Omental fat pad (tissue), 4 donors: ENCODE data around the gene NFATC2IP. TPM values are rescaled to one million over a fixed set of nuclear protein-coding genes. Genes with fewer than 3 reads are reported as not detected.
"Not testable (repeated sequence)": the region's sequence is repeated elsewhere in the genome, so short reads cannot be mapped to it uniquely, and the experiment has no call there.

Source experiments
- ATAC-seq: fragments of 150-250 bp; one replicate; pipeline ENCODE4 v1.9.1; 2016; ENCODE audit warnings: mild to moderate bottlenecking, moderate library complexity; ENCODE audit not compliant: low FRiP score
- DNase-seq: peaks from one replicate; pipeline ENCODE4 v3.0.0-alpha.2; 2019; ENCODE audit warnings: low spot score
- total RNA-seq, 4 donors: library from RNA; depleted of rRNA; stranded (reverse); fragments of >200 nt; gene quantifications; one replicate each; pipeline ENCODE4 v1.1.0, GENCODE V29; 2016
- TF ChIP-seq, protein P1 (sequence below), 3 donors: fragments of 450-650 bp; IDR thresholded peaks; one replicate each; pipeline ENCODE4 v1.5.1; 2016 to 2017; ENCODE audit warnings: antibody characterized with exemption in 3 of 3, mild to moderate bottlenecking in 3 of 3, moderate library complexity in 2 of 3

The NFATC2IP gene
- total RNA-seq, 4 donors from 2014 or later = 22.1 to 33.4 (median 29.3) TPM

DNA sequence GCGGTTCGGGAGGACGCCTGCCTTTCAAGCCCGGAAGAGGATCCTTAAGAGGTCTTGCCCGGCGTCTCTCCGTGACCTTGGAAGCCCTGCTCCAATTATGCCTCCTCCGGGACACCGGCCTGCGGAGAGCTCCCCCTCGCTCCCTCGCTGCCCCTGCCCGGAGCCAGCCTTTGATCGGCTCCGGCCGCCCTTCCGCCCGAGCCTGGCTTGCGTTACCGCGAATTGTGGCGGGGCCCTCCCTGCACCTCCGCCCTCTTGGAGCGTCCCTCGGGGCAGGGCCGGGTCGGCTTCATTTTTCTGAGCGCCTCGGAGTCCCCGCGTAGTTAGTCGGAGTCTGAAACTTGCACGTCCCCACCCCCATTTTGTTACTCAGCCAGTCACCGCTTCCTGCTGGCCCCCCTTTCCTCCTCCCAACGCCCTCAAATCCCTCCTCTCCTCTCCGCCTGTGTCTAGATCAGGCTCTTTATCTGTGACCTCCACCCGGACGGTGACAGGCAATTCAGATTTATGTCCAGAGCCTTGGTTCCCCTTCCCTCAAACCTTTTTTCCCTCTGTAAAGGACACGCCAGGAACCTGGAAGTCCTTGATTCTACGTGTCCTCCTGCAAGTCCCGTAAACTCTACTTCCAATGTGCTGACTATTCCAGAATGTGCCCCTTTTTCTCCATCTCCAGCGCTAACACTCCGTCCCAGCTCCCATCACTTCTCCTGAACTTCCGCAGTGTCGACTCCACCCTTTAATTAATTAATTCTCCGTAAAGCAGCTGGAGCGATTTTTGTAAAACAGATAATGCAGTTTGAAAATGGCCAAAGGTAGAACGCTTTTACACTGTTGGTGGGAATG lies 25.1 kb upstream of the NFATC2IP start:
- DNase-seq (no peak), ATAC-seq (peak; percentile 54)
- TF ChIP-seq, protein P1, sequence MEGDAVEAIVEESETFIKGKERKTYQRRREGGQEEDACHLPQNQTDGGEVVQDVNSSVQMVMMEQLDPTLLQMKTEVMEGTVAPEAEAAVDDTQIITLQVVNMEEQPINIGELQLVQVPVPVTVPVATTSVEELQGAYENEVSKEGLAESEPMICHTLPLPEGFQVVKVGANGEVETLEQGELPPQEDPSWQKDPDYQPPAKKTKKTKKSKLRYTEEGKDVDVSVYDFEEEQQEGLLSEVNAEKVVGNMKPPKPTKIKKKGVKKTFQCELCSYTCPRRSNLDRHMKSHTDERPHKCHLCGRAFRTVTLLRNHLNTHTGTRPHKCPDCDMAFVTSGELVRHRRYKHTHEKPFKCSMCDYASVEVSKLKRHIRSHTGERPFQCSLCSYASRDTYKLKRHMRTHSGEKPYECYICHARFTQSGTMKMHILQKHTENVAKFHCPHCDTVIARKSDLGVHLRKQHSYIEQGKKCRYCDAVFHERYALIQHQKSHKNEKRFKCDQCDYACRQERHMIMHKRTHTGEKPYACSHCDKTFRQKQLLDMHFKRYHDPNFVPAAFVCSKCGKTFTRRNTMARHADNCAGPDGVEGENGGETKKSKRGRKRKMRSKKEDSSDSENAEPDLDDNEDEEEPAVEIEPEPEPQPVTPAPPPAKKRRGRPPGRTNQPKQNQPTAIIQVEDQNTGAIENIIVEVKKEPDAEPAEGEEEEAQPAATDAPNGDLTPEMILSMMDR (IDR thresholded peaks at IDR 0.05) = no peak

DNA sequence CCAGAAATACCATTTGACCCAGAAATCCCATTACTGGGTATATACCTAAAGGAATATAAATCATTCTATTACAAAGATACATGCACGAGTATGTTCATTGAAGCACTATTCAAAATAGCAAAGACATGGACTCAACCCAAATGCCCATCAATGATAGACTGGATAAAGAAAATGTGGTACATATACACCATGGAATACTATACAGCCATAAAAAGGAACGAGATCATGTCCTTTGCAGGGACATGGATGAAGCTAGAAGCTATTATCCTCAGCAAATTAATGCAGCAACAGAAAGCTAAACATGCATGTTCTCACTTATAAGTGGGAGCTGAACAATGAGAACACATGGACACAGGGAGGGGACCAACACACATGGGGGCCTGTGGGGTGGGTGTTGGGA lies 24.5 kb upstream of the NFATC2IP start:
- not testable (repeated sequence) for ATAC-seq

DNA sequence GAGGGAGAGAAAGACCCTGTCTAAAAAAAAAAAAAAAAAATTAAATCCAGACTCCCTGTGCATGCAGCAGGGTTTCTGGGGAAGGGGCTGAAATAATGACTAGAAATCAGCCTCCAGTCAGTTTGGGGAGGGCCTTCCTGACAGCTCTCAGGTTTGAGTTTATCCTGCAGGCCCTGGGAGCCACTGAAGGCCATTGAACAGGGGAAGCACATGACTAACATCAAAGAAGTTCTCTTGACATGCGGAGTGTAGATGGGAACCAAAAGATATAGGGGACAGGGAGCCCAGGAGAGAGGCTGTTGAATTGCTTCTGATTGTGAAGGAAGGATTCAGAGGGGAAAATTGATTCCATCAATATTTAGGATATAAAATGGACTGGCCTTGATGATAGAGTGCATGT lies 22.9 kb upstream of the NFATC2IP start:
- TF ChIP-seq, protein P1 (IDR thresholded peaks at IDR 0.05) = no peak
- no peak for DNase-seq
- no peak for ATAC-seq

More for the DNA sequence above, 24.5 kb upstream of the NFATC2IP start:
- not testable (repeated sequence) for DNase-seq

DNA sequence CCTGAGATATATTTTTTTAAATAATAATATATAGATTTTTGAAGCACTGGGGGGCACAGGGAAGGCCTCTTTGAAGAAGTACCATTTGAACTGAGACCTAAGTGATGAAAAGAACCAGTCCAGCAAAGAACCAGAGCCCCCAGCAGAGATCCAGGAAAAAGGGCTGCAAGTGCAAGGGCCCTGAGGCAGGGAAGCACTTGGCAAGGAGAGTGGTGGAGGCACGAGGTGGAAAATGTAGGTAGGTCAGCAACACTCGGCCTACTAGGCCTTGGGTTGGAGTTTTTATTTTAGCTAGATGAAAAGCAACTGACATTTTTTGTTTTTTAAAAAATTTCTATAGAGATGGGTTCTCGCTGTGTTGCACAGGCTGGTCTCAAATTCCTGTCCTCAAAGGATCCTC lies 20.5 kb upstream of the NFATC2IP start:
- ATAC-seq (no peak), DNase-seq (no peak)
- TF ChIP-seq, protein P1 (IDR thresholded peaks at IDR 0.05) = no peak

DNA sequence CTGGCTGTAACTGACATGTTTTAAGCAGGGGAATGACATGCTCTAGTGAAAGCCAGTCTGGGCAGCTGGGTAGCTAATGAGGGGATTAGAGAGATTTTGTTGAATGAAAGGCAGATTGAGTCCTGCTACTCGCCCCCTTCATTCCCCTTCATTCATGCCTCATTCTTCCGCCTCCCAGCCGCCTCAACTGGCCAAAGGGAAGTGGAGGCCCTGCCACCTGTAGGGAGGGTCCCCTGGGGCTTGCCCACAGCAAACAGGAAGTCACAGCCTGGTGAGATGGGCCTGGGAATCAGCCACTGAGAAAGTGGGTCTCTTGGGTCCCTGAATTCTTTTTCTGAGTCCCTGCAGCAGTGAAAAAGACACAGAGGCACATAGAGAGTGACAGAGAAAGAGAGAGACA lies 20.1 kb upstream of the NFATC2IP start:
- TF ChIP-seq, protein P1 (IDR thresholded peaks at IDR 0.05) = no peak
- ATAC-seq (no peak), DNase-seq (no peak)

DNA sequence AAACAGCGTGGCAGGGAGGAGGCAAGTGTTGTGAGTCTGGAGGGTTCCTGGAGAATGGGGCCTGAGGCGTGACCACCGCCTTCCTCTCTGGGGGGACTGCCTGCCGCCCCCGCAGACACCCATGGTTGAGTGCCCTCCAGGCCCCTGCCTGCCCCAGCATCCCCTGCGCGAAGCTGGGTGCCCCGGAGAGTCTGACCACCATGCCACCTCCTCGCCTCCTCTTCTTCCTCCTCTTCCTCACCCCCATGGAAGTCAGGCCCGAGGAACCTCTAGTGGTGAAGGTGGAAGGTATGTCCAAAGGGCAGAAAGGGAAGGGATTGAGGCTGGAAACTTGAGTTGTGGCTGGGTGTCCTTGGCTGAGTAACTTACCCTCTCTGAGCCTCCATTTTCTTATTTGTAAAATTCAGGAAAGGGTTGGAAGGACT lies 18.9 kb upstream of the NFATC2IP start, which contains the start of gene CD19:
Gene CD19, plus strand, starts transcription at position 171 of the 425 bp plus-strand sequence. Its CDS starts 30 bp downstream, at position 201.
- TF ChIP-seq, protein P1 (IDR thresholded peaks at IDR 0.05) = no peak
- no peak for DNase-seq
- ATAC-seq = no peak

DNA sequence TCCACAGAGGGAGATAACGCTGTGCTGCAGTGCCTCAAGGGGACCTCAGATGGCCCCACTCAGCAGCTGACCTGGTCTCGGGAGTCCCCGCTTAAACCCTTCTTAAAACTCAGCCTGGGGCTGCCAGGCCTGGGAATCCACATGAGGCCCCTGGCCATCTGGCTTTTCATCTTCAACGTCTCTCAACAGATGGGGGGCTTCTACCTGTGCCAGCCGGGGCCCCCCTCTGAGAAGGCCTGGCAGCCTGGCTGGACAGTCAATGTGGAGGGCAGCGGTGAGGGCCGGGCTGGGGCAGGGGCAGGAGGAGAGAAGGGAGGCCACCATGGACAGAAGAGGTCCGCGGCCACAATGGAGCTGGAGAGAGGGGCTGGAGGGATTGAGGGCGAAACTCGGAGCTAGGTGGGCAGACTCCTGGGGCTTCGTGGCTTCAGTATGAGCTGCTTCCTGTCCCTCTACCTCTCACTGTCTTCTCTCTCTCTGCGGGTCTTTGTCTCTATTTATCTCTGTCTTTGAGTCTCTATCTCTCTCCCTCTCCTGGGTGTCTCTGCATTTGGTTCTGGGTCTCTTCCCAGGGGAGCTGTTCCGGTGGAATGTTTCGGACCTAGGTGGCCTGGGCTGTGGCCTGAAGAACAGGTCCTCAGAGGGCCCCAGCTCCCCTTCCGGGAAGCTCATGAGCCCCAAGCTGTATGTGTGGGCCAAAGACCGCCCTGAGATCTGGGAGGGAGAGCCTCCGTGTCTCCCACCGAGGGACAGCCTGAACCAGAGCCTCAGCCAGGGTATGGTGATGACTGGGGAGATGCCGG lies 18.2 kb upstream of the NFATC2IP start:
- TF ChIP-seq, protein P1 (IDR thresholded peaks at IDR 0.05) = no peak
- ATAC-seq (no peak), DNase-seq (no peak)
